B cell (primary cell): ENCODE data around the gene ZNF319.

ENCODE experiments used
- CTCF ChIP-seq: fragments of 200-600 bp; IDR thresholded peaks from one replicate; pipeline ENCODE4 v1.8.0; 2022; ENCODE audit warnings: antibody characterized with exemption, mild to moderate bottlenecking
- EZH2 ChIP-seq: IDR thresholded peaks from 2 replicates; pipeline ENCODE4 v1.6.1; 2012; ENCODE audit warnings: borderline replicate concordance, low read depth, mild to moderate bottlenecking, moderate library complexity, low read length; ENCODE audit not compliant: insufficient read depth, poor library complexity, severe bottlenecking

GRCh38 chr16:58028541-58029070 lies 28.1 kb upstream of the ZNF319 start:
- TF ChIP-seq CTCF = no peak
- TF ChIP-seq EZH2 = no peak
